ENCODE measurements around the gene WASF3. TPM values are rescaled to one million over a fixed set of nuclear protein-coding genes. Genes with fewer than 3 reads are reported as not detected.
A peak's percentile ranks its signal among the peaks of the same experiment; 100 is the strongest.

WASF3 gene
- total and polyA plus RNA-seq, 2 of the 13 experiments (the other 11 are each of a cell fraction or from before 2014, with no cell fraction given) = 10.4 to 17.2 TPM

- no peak for TF ChIP-seq DPF2 (CRISPR knock-in tag; IDR thresholded peaks at IDR 0.05; ENCODE audit: borderline replicate concordance, low read depth)
- no peak for TF ChIP-seq MBD4 (IDR thresholded peaks at IDR 0.05; ENCODE audit: borderline replicate concordance, low read length)
- TF ChIP-seq TEAD3 (CRISPR knock-in tag; optimal IDR thresholded peaks at IDR 0.05; ENCODE audit: borderline replicate concordance) = no peak
- TF ChIP-seq, protein P1, sequence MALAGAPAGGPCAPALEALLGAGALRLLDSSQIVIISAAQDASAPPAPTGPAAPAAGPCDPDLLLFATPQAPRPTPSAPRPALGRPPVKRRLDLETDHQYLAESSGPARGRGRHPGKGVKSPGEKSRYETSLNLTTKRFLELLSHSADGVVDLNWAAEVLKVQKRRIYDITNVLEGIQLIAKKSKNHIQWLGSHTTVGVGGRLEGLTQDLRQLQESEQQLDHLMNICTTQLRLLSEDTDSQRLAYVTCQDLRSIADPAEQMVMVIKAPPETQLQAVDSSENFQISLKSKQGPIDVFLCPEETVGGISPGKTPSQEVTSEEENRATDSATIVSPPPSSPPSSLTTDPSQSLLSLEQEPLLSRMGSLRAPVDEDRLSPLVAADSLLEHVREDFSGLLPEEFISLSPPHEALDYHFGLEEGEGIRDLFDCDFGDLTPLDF (CRISPR knock-in tag; IDR thresholded peaks at IDR 0.05) = no peak
- TF ChIP-seq, protein P2, sequence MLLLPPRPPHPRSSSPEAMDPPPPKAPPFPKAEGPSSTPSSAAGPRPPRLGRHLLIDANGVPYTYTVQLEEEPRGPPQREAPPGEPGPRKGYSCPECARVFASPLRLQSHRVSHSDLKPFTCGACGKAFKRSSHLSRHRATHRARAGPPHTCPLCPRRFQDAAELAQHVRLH (CRISPR knock-in tag; IDR thresholded peaks at IDR 0.05; ENCODE audit: borderline replicate concordance, low read depth) = no peak
- 0 out of 2 replicates have a peak, but pooled peaks have one; percentile 74 for TF ChIP-seq EZH2 (conservative IDR thresholded peaks at IDR 0.05; ENCODE audit: low read depth, low read length)
- no peak for TF ChIP-seq ZNF441 (CRISPR knock-in tag; IDR thresholded peaks at IDR 0.05; ENCODE audit: borderline replicate concordance)
- no peak for TF ChIP-seq FLYWCH1 (CRISPR knock-in tag; IDR thresholded peaks at IDR 0.05)
- TF ChIP-seq ZNF878 (CRISPR knock-in tag; IDR thresholded peaks at IDR 0.05) = no peak
- no peak for TF ChIP-seq ZSCAN31 (CRISPR knock-in tag; IDR thresholded peaks at IDR 0.05; ENCODE audit: low read depth)
- no peak for TF ChIP-seq ZSCAN22 (CRISPR knock-in tag; IDR thresholded peaks at IDR 0.05)
- TF ChIP-seq, protein P3, sequence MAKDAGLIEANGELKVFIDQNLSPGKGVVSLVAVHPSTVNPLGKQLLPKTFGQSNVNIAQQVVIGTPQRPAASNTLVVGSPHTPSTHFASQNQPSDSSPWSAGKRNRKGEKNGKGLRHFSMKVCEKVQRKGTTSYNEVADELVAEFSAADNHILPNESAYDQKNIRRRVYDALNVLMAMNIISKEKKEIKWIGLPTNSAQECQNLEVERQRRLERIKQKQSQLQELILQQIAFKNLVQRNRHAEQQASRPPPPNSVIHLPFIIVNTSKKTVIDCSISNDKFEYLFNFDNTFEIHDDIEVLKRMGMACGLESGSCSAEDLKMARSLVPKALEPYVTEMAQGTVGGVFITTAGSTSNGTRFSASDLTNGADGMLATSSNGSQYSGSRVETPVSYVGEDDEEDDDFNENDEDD (CRISPR knock-in tag; IDR thresholded peaks at IDR 0.05; ENCODE audit: borderline replicate concordance) = no peak
- TF ChIP-seq PRDM4 (CRISPR knock-in tag; IDR thresholded peaks at IDR 0.05; ENCODE audit: borderline replicate concordance) = no peak
- TF ChIP-seq CBX1 (IDR thresholded peaks at IDR 0.05; ENCODE audit: low read depth) = no peak
- peak; percentile 89 for TF ChIP-seq RAD21 (CRISPR knock-in tag; IDR thresholded peaks at IDR 0.05)
- no peak for TF ChIP-seq ZNF138 (CRISPR knock-in tag; IDR thresholded peaks at IDR 0.05; ENCODE audit: low read depth)
- TF ChIP-seq ZNF335 (CRISPR knock-in tag; IDR thresholded peaks at IDR 0.05) = no peak
- TF ChIP-seq, protein P4, sequence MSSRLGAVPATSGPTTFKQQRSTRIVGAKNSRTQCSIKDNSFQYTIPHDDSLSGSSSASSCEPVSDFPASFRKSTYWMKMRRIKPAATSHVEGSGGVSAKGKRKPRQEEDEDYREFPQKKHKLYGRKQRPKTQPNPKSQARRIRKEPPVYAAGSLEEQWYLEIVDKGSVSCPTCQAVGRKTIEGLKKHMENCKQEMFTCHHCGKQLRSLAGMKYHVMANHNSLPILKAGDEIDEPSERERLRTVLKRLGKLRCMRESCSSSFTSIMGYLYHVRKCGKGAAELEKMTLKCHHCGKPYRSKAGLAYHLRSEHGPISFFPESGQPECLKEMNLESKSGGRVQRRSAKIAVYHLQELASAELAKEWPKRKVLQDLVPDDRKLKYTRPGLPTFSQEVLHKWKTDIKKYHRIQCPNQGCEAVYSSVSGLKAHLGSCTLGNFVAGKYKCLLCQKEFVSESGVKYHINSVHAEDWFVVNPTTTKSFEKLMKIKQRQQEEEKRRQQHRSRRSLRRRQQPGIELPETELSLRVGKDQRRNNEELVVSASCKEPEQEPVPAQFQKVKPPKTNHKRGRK (CRISPR knock-in tag; IDR thresholded peaks at IDR 0.05) = no peak
- peak; percentile 42; the same call in 1 of the 2 replicates for TF ChIP-seq CEBPB (IDR thresholded peaks at IDR 0.05; ENCODE audit: borderline replicate concordance, low read depth, low read length)
- TF ChIP-seq ATF7 (IDR thresholded peaks at IDR 0.05) = no peak
- no peak for TF ChIP-seq ATF7 (CRISPR knock-in tag; IDR thresholded peaks at IDR 0.05)
- TF ChIP-seq RBM22 (optimal IDR thresholded peaks at IDR 0.05; ENCODE audit: low read length) = no peak
Measured at GRCh38 chr13:26698392-26699196, 141.1 kb downstream of the WASF3 start (continued).

Data from HepG2 (cell line).